ENCODE data around the gene AMBRA1. TPM values are rescaled to one million over a fixed set of nuclear protein-coding genes. Genes with fewer than 3 reads are reported as not detected.

AMBRA1 gene
- total RNA-seq, 3 donors from 2014 or later (not counting 1 experiment from before 2014, with no cell fraction given), result 41.3 to 52.7 (median 46.2) TPM

GRCh38 chr11:46367244-46367915, 226.4 kb downstream of the AMBRA1 start:
- Mint-ChIP-seq H3K27me3 (ENCODE audit: low read depth in 2 of 2) (no peaks in the 10 kb centered on the region), H3K4me3 (peak overlapping the region; percentile 6), H3K9me3 (no peaks in the 10 kb centered on the region), H3K27ac (peak overlapping the region; percentile 23 to 57), H3K4me1 (peaks cover 33 to 61% of the 10 kb centered on the region in 2 donors), H3K36me3 (no peaks in the 10 kb centered on the region)
- peaks cover 69% of the 10 kb centered on the region for H3K36me3 ChIP-seq (ENCODE audit: control insufficient read depth, insufficient read depth, low read length)
- H3K4me1 ChIP-seq (ENCODE audit: control insufficient read depth, insufficient read depth, low read length), result peaks cover 57% of the 10 kb centered on the region
- no peak overlapping the region for H3K4me3 ChIP-seq (ENCODE audit: low read length)
- H3K9me3 ChIP-seq (ENCODE audit: control insufficient read depth, insufficient read depth, low read length), result no peaks in the 10 kb centered on the region
- TF ChIP-seq CTCF (IDR thresholded peaks at IDR 0.05), result peak; percentile 98
- intact Hi-C loops (cut with micrococcal nuclease), result loop anchor here (1.0 kb wide), 2 partner anchors 15 to 20 kb away; partner anchors contain the start of gene DGKZ
- H3K27ac ChIP-seq (ENCODE audit: low read length), result no peak overlapping the region
- WGBS (ENCODE audit: insufficient coverage), result 36% methylated on average over 27 of the region's 32 CpGs
- peak; percentile 80 to 87 (median 83) for ATAC-seq
- peak; percentile 76 to 88 for DNase-seq
- no peaks in the 10 kb centered on the region for H3K27me3 ChIP-seq (ENCODE audit: control insufficient read depth, insufficient read depth, low read length)

GRCh38 chr11:46366661-46367161, 227.1 kb downstream of the AMBRA1 start:
- Histone ChIP-seq H3K27me3 (ENCODE audit: control insufficient read depth, insufficient read depth, low read length) (no peaks in the 10 kb centered on the region), H3K9me3 (ENCODE audit: control insufficient read depth, insufficient read depth, low read length) (no peaks in the 10 kb centered on the region), H3K4me3 (ENCODE audit: low read length) (no peak overlapping the region), H3K27ac (ENCODE audit: low read length) (no peak overlapping the region), H3K36me3 (ENCODE audit: control insufficient read depth, insufficient read depth, low read length) (peaks cover 62% of the 10 kb centered on the region), H3K4me1 (ENCODE audit: control insufficient read depth, insufficient read depth, low read length) (peaks cover 63% of the 10 kb centered on the region)
- DNase-seq (no peak), ATAC-seq (no peak)
- H3K9me3 Mint-ChIP-seq, result no peaks in the 10 kb centered on the region
- no peaks in the 10 kb centered on the region for H3K27me3 Mint-ChIP-seq (ENCODE audit: low read depth in 2 of 2)
- H3K27ac Mint-ChIP-seq, result peak overlapping the region in 1 of 2 donors; percentile 57
- no peak overlapping the region for H3K4me3 Mint-ChIP-seq
- H3K4me1 Mint-ChIP-seq, result peaks cover 37 to 68% of the 10 kb centered on the region in 2 donors
- no peak for TF ChIP-seq CTCF (IDR thresholded peaks at IDR 0.05)
- WGBS (ENCODE audit: insufficient coverage), result 91% methylated on average over 31 of the region's 31 CpGs
- H3K36me3 Mint-ChIP-seq, result no peaks in the 10 kb centered on the region
- intact Hi-C loops (cut with micrococcal nuclease), result loop anchor here (1.0 kb wide), 2 partner anchors 14 to 19 kb away; partner anchors contain the start of gene DGKZ

- ATAC-seq (no peak), DNase-seq (no peak)
- Histone ChIP-seq H3K4me3 (ENCODE audit: low read length) (no peak overlapping the region), H3K27ac (ENCODE audit: low read length) (no peak overlapping the region), H3K9me3 (ENCODE audit: control insufficient read depth, insufficient read depth, low read length) (no peaks in the 10 kb centered on the region), H3K27me3 (ENCODE audit: control insufficient read depth, insufficient read depth, low read length) (no peaks in the 10 kb centered on the region), H3K4me1 (ENCODE audit: control insufficient read depth, insufficient read depth, low read length) (peaks cover 68% of the 10 kb centered on the region), H3K36me3 (ENCODE audit: control insufficient read depth, insufficient read depth, low read length) (peaks cover 57% of the 10 kb centered on the region)
- Mint-ChIP-seq H3K27me3 (ENCODE audit: low read depth in 2 of 2) (no peaks in the 10 kb centered on the region), H3K36me3 (no peaks in the 10 kb centered on the region), H3K4me3 (no peak overlapping the region), H3K27ac (peak overlapping the region in 1 of 2 donors; percentile 94), H3K4me1 (peaks cover 38 to 72% of the 10 kb centered on the region in 2 donors), H3K9me3 (no peaks in the 10 kb centered on the region)
- intact Hi-C loops (cut with micrococcal nuclease), result no loop called here
- no peak for TF ChIP-seq CTCF (IDR thresholded peaks at IDR 0.05)
- 86% methylated on average over 22 of the region's 22 CpGs for WGBS (ENCODE audit: insufficient coverage)
Measured at GRCh38 chr11:46366260-46366659, 227.6 kb downstream of the AMBRA1 start.

Data from natural killer cell (primary cell).